ENCODE data around the gene SCAMP5. TPM values are rescaled to one million over a fixed set of nuclear protein-coding genes. Genes with fewer than 3 reads are reported as not detected.

SCAMP5 gene
- total RNA-seq, 4 donors from 2014 or later = 1.3 to 4.1 (median 2.6) TPM

GRCh38 chr15:75028991-75029377 is 33.6 kb downstream of the SCAMP5 start:
- TF ChIP-seq CTCF (IDR thresholded peaks at IDR 0.05; ENCODE audit: low read depth) = no peak

DNA sequence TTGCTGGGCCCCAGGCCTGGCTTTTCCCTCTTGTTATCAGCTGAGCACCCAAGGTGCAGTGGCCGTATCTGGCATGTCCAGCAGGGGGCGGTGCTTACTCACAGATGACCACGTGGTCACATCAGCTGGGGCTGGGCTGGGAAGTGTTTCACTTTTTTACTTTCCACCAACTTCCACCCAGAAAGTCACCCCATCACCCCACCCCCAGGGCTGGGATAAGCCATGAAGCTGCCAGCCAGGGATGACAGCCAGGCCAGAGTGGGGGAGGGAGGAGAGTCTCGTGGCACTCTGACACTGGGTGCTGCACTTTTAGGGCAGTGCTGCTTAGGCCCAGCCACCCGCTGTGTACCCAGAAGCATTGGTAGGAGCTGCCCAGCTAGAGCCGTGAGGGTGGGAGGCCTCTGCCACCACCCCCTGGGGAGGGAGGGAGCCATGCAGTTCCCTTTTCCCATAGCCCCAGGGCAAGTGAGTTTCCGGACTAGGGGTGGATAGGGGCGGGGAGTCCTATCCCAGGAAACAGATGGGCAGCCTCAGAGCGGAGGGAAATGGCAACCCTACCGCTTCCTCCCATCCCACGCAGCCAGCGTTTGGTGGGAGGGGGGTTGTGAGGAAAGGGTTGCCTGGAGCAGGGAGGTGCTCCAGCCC is 34.1 kb downstream of the SCAMP5 start:
- TF ChIP-seq CTCF (IDR thresholded peaks at IDR 0.05; ENCODE audit: low read depth) = no peak

DNA sequence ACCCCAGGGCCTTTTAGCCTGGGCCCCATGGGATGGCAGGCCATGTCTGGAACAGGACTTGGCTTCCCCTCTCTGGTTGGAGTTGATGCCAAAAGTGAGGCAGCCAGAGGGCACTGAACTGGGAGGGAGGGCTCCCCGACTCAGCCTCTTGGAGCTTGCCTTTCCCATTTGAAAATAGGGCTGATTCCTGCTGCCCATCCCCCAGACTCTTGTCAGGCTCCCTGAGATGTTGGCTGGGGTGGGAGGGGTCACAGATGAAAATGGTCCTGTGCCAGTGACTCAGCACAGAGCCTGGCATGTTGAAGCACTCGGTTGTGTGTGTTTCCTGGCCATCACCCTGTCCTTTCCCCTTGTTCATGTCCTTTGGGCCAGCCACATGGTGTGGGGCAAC is 34.7 kb downstream of the SCAMP5 start:
- no peak for TF ChIP-seq CTCF (IDR thresholded peaks at IDR 0.05; ENCODE audit: low read depth)

DNA sequence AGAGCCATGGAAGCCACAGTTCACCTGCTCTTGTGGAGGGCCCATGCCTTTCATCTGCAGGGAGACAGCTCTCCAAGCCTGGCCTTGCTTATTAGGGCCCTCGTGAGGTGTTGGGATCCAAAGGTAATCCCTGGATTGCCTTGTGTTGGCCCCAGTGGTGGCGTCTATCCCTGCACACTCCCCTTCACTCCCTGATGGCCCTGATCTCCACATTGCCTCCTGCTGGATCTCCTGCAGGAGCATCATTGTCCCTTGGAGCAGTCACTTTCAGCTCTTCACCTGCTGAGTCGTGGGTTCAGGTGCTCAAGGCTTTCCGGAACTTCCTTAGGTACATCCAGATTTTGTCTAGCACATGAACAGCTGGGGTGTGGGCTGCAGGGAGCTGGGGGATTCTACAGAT is 35.1 kb downstream of the SCAMP5 start:
- TF ChIP-seq CTCF (IDR thresholded peaks at IDR 0.05; ENCODE audit: low read depth) = no peak

DNA sequence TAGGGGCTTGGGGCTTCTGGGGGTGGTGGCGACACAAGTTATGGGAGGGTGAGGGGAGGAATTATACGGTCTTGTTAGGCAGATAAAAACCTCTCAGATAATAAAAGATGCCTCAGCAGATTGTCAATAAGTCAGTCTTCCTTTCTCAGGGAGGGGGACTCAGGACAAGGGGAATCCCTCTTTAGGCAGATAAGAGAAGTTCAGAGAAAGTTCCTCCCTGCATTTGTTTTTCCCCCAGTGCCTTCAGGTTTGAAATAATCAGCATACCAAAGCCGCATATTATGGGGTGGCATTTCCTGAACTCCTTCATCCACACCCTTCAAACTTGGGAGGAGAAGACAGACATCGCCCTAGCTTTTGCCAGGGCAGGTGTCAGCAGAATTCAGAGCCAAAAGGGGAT is 36.5 kb downstream of the SCAMP5 start:
- no peak for TF ChIP-seq CTCF (IDR thresholded peaks at IDR 0.05; ENCODE audit: low read depth)

DNA sequence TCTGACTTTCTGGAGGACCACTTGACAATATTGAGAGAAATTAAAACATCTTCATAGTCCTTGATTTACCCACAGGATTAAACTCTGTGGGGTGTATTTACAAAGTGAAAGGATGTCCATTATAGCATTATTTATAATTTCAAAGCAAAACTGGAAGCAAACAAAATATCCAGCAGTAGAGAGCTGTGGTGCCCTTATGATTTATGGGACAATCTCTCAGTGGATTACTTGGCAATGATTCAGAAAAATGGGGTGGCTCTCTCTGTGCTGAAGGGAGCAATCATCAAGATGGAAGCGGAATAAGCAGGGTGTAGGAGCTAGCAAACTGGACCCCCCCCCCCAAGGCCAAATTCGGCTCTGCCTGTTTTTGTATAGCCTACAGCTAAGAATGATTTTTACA is 37.0 kb downstream of the SCAMP5 start:
- no peak for TF ChIP-seq CTCF (IDR thresholded peaks at IDR 0.05; ENCODE audit: low read depth)

- no peak for TF ChIP-seq CTCF (IDR thresholded peaks at IDR 0.05; ENCODE audit: low read depth)
Observed at GRCh38 chr15:75033809-75034208, 38.4 kb downstream of the SCAMP5 start.

Measured in subcutaneous adipose tissue (tissue), 4 donors.